Activated CD4-positive, alpha-beta T cell treated with anti-CD3 and anti-CD28 coated beads for 48 hours (primary cell): ENCODE results near the gene WDR43.

Experiments used
- DNase-seq: peaks from one replicate; pipeline ENCODE4 v3.0.0-alpha.2; 2020

WDR43 gene

GRCh38 chr2:28994679-28995078, 100.2 kb downstream of the WDR43 start:
- DNase-seq: no peak

- no peak for DNase-seq
Measured at GRCh38 chr2:28995765-28996750, 101.6 kb downstream of the WDR43 start.

- DNase-seq: no peak
Measured at GRCh38 chr2:28997237-28997846, 102.9 kb downstream of the WDR43 start.
